Suprapubic skin (tissue), 3 donors: ENCODE measurements around the gene CD48.

Experiments
- EP300 ChIP-seq: sonication (generic); formaldehyde crosslinking; IDR thresholded peaks from one replicate; pipeline ENCODE4 v1.6.1; 2017; ENCODE audit warnings: antibody characterized with exemption
- TF ChIP-seq, protein P1 (sequence below), 2 donors: fragments of 200-600 bp in 1 of 2; fragments of 450-650 bp in 1 of 2; sonication (generic) in 1 of 2; IDR thresholded peaks; one replicate each; pipeline ENCODE4 v1.5.1; 2016 to 2019; ENCODE audit warnings: antibody characterized with exemption in 2 of 2, mild to moderate bottlenecking in 1 of 2, moderate library complexity in 1 of 2

DNA sequence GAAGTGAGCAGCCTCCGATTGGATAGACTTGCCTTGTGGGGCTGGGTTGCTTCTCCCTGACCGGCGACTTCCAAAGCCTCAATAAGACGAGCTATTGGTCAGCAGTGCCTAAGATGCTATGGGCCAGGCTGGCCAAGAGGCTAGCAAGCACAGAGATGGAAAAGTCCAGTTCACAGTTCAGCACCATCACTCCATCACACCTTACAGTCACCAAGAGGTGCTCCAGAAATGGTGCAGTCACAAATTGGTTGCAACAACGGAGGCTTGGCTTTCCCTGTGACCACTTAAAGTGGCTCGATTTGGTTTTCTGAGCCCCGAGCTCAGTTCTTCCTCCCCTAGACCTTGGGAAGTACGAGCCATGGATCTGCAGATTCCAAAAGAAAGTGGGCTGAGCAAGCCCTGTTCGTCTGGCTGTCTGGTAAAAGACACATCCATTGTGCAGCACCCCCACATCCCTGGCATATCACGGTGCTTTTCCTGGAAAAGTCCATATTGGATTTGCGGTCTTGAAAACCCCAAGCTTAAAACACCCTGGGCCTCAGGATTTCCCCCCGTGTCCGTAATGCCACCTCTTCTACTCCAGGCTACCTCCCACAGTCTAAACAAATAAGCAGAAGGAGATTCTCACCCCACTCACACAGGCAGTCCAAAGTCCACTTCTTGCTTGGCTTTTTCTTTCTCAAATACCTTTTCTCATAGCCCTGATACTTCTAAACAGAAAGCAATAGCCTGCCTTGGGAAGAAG lies 66.1 kb downstream of the CD48 start:
- TF ChIP-seq, protein P1, sequence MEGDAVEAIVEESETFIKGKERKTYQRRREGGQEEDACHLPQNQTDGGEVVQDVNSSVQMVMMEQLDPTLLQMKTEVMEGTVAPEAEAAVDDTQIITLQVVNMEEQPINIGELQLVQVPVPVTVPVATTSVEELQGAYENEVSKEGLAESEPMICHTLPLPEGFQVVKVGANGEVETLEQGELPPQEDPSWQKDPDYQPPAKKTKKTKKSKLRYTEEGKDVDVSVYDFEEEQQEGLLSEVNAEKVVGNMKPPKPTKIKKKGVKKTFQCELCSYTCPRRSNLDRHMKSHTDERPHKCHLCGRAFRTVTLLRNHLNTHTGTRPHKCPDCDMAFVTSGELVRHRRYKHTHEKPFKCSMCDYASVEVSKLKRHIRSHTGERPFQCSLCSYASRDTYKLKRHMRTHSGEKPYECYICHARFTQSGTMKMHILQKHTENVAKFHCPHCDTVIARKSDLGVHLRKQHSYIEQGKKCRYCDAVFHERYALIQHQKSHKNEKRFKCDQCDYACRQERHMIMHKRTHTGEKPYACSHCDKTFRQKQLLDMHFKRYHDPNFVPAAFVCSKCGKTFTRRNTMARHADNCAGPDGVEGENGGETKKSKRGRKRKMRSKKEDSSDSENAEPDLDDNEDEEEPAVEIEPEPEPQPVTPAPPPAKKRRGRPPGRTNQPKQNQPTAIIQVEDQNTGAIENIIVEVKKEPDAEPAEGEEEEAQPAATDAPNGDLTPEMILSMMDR (IDR thresholded peaks at IDR 0.05): no peak
- no peak for TF ChIP-seq EP300
